Esophagus squamous epithelium (tissue), 4 donors: ENCODE measurements around the gene TMEM41A.

ENCODE experiments used
- POLR2A ChIP-seq, 4 donors: fragments of 450-650 bp; IDR thresholded peaks; one replicate each; pipeline ENCODE4 v1.6.1; 2017; ENCODE audit warnings: antibody characterized with exemption in 4 of 4, mild to moderate bottlenecking in 4 of 4, moderate library complexity in 3 of 4
- TF ChIP-seq, protein P1 (sequence below), 6 experiments: fragments of 450-650 bp in 4 of 6; fragments of 200-600 bp in 2 of 6; sonication (generic) in 2 of 6; IDR thresholded peaks; one replicate each; pipeline ENCODE4 v1.5.1; 2016 to 2019; ENCODE audit warnings: antibody characterized with exemption in 6 of 6, mild to moderate bottlenecking in 4 of 6, moderate library complexity in 4 of 6

GRCh38 chr3:185488465-185488864 lies 10.4 kb downstream of the TMEM41A start:
- TF ChIP-seq, protein P1, sequence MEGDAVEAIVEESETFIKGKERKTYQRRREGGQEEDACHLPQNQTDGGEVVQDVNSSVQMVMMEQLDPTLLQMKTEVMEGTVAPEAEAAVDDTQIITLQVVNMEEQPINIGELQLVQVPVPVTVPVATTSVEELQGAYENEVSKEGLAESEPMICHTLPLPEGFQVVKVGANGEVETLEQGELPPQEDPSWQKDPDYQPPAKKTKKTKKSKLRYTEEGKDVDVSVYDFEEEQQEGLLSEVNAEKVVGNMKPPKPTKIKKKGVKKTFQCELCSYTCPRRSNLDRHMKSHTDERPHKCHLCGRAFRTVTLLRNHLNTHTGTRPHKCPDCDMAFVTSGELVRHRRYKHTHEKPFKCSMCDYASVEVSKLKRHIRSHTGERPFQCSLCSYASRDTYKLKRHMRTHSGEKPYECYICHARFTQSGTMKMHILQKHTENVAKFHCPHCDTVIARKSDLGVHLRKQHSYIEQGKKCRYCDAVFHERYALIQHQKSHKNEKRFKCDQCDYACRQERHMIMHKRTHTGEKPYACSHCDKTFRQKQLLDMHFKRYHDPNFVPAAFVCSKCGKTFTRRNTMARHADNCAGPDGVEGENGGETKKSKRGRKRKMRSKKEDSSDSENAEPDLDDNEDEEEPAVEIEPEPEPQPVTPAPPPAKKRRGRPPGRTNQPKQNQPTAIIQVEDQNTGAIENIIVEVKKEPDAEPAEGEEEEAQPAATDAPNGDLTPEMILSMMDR (IDR thresholded peaks at IDR 0.05), result no peak
- no peak for TF ChIP-seq POLR2A (IDR thresholded peaks at IDR 0.05)
